Glomerular endothelial cell (primary cell): ENCODE data around the gene GRK3. TPM values are rescaled to one million over a fixed set of nuclear protein-coding genes. Genes with fewer than 3 reads are reported as not detected.
"Not testable (repeated sequence)": the region's sequence is repeated elsewhere in the genome, so short reads cannot be mapped to it uniquely, and the experiment has no call there.

Experiments used
- DNase-seq: peaks from one replicate; pipeline ENCODE4 v3.0.0-alpha.2; 2011; ENCODE audit warnings: low read depth, low spot score; ENCODE audit errors: extremely low read depth
- total RNA-seq: library from RNA; depleted of rRNA; stranded (reverse); fragments of >200 nt; gene quantifications from 2 replicates; pipeline ENCODE4 v1.2.3, GENCODE V29; 2015

Gene GRK3
- total RNA-seq = 0.53 and 0.76 TPM in 2 replicates

DNA sequence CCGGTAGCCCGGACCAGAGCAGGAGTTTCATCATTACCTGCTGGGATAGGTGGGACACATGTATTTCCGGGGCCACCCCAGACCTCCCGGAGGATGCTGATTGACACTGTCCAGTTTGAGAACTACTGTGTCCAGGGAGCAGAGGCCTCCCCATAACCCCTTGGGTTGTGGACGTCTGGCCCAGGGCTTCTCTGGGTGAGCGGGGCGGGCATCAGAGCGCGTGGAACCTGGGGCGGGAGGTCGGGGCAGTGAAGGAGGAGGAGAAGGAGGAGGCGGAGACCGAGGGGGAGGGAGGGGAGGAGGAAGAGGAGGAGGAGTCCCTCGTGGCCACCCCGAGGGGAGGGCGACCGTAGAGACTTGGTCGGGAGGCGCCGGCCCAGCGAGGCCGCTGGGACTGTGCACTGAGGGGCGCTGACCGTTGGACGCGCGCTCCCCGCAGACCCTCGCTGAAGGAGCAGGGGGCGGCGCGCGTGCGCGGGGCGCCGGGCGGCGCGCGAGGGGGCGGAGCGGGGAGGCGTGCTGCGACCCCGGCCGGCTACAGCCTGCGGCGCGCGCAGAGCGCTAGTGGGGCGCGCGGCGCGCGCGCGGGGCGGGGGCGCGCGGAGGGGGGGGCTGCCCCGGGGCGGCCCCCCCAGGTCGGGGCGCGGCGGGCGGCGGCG lies at the start of gene GRK3:
TSS of gene GRK3 (plus strand) at position 356 of the 659 bp plus-strand sequence. CDS start 366 bp downstream, outside the sequence.
- DNase-seq = no peak

DNA sequence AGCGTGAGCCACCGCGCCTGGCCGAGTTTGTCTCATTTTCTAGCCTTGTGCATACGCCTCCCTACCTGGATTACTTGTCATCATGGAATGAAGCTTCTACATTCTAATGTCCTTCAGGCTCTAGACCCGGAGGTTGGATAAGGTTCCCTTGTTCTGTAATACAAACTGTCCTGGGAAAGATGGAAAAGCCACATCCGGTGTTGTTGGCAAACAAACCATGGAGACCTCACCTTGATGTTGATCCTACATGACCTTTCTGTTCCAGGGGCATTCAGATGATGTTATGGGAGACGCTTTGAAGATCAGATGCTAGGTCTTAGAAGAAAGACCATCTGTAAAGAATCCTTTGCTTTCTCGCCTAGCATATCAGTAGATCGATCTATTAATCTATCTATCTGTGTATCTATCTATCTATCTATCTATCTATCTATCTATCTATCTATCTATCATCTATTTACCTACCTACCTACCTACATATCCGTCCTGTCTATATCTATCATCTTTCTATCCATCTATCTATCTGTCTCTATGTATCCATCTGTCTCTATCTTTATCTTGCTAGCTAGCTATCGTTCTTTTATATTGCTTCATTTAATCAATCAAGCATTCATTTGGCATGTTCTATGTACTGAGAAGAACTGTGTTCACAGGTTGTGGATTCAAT lies 46.3 kb upstream of the GRK3 start:
- DNase-seq = no peak

DNA sequence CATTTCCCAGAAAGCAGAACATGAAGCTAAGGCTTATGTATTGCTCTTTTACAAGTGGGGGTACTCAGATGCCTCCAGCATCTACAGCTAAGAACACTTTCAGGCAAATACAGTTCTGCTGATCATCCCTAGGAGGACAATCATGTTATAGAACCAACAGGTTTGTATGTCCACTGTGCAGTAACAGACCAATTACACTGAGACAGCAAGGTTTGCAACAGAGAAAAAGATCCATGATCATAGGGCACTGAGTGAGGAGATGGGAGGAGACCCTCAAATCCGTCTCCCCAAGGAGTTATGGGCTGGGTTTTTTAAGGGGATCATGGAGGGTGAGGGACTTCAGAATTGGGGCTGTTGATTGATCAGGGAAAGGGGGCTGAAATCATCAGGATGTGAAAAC lies 39.1 kb upstream of the GRK3 start:
- no peak for DNase-seq

DNA sequence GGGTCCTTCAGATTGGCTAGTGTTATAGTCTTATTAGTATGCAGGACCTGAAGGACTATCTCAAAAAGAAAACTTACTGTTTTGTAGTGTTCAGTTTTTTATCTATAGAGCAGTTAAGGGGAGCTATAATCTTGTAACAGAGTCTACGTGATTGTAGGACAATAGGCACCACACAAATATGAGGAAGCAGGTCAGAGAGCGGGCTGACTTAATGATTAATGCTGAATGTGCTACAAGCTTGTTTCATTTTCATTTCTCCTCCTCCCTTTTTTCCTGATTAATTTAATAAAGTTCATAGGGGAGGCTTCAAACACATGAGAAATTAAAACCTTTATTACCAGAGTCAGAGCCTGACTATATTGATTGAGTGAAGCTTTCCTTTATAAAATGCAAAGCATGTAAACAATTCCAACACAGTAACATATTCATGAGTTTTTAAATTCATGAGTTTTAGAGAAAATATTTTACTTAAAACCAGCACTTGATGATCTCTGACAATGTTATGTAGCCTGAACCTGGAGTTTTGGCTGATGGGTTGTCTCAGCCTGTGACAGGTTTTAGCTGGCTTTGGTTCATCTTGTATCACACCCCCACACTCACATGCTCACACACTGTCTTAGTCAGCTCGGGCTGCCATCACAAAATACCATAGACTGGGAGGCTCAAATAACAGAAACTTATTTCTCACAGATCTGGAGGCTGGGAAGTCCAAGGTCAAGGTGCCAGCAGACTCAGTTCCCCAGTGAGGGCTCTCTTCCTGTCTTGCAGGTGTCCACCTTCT lies 38.5 kb upstream of the GRK3 start:
- DNase-seq = not testable (repeated sequence)

DNA sequence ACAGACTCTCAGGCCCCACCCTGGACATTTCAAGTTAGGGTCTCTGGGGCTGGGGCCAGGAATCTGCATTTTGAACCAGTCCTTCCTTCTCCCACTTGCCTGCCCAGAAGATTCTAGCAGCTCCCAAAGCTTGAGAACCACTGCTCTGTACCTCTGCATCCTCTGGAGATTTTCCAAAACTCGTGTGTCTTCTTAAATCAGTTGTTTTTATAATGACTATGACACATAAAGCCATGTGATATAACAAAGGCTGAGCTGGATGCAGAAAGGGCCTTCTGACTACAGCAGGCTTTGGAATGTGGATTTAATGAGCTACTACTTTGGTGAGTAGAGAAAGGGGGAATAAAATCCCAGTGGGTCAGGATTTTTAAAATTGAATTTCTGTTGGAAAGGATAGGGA lies 37.5 kb upstream of the GRK3 start:
- not testable (repeated sequence) for DNase-seq

DNA sequence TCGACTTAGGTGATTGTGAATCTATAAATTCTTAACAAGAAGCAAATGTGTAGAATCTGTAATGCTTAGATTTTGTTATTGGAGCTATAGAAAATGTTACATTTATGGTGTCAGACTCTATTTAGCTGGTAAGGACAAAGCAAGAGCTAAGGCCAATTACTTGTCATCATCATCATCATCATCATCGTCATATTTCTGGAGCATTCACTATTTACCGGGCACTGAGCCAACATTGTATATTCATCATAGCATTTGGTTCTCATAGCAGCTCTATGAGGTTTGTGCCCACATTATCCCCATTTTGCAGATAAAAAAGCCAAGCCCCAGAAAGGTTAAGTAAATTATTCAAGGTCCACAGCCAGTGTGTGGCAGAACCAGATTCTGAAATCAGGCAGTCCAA lies 36.4 kb upstream of the GRK3 start:
- DNase-seq = not testable (repeated sequence)

DNA sequence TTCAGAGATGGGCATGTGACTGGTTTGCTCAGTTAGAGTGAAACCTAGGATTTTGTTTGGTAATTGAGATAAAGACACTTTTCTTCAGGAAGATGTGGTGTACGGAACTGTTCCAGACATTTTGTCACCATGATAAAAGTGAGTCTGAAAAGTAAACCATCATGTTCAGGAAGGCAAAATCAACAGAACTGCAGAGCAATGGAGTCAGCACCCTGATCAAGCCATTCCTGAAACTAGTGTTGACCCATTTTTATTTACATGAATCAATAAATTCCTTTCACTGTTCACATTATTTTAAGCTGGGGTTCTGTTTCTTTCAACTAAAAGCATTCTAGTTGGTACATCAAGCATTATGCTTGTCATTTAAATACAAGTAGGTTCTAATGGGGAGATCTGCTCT lies 35.4 kb upstream of the GRK3 start:
- not testable (repeated sequence) for DNase-seq

DNA sequence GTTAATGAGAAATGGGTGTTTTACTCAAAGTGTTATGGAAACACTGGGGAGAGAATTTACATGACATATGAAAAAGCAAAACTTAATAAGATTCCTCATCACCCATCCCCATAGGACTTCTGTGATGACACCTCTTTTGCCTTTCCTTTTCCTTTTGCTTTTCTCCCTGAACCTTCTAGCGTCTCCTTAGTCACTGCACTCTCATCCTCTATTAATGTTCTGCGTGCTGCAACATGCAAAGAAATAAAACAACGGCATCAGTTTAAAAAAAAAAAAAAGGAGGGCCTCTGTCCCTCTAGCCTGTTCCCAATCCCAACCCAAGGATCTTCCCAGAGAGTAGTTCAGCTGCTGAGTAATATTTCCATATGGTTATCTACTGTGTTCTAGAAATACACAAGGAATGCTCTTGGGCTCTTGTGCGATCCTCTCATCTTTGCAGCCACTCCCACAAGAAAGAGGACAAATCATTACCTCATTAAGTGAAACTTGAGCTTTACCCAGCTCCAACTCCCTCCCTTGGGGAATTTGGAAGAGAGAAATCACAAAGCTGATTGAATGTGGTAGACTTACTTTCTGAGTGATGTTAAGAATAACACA lies 34.8 kb upstream of the GRK3 start:
- not testable (repeated sequence) for DNase-seq

DNA sequence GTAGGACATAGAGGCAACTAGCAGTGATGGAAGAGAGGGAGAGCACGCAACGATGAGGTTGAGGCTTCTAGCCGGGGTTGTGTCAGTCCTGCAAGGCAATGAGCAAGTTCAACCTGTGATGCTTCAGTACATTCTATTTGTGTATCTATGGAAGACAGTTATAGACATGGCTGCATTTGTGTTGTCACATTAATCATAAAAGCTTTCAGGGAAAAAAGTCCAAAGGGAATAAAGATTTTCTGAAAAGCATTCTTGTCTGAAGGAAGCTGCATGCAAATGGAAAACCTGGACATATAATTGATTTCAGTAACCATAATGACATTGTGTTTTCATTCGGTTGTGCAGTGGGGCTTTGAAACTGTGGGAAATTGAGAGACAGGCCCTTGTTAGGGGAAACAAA lies 32.8 kb upstream of the GRK3 start:
- DNase-seq = not testable (repeated sequence)

DNA sequence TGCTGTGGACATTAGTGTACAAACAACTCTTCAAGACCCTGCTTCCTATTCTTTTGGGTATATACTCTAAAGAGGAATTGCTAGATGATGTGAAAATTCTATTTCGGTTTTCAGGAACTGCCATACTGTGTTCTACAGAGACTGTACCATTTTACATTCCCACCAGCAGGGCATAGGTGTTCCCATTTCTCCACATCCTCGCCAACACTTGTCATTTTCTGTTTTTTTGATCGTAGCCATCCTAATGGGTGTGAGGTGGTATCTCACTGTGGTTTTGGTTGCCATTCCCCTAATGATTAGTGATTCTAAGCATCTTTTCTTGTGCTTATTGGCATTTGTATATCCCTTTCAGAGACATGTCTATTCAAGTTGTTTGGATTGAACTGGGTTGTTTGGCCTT lies 29.8 kb upstream of the GRK3 start:
- no peak for DNase-seq

DNA sequence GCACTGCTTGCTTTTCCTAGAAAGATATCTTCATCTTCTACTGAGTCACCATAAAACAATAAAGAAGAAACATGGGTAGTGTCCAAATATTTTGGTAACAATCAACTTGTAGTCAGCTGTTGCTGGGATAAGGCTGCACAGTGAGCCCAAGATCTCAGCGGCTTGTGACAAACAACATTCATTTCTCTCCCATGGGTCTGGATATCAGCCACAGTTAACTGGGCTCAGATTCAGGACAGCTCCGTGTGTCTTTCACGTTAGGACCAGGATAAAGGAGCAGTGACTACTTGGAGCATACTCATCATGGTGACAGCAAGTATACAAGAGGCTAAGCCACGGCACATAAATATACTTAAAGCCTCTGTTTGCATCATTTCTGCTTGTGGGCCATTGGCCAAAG lies 27.9 kb upstream of the GRK3 start:
- DNase-seq = no peak

DNA sequence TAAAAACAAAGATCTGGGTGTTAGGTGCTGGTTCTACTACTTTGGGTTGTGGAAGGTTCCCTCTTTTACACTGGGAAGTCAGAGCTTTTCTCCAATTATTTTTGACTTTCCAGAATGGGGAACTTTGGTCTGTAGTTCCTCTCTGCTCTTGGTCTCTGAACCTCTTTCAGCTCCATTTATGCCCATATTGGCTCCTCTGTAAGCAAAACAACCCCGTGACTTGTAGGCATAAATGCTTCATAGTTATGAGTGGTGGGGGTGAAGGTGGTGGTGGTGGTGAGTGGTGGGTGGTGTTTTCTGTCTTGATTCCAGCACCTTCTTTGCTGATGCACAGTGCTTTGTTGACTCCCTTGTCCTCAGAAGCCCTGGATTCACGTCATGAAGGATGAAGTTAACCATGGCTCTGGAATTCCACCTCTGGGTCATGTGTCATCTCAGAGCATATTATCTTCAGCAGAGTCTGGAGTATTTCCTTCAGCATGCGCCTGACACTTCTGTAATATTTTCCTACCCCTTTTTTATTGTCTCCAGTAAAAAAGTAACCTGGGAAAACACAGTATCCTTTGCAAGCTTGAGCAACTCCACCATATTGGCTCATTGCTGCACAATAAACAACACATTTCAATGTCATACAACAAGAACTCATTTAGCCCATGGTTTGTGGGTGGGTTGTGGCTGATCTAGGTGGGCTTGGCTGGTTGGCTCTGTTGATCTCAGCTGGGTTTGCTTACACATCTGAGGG lies 24.1 kb upstream of the GRK3 start:
- no peak for DNase-seq

DNA sequence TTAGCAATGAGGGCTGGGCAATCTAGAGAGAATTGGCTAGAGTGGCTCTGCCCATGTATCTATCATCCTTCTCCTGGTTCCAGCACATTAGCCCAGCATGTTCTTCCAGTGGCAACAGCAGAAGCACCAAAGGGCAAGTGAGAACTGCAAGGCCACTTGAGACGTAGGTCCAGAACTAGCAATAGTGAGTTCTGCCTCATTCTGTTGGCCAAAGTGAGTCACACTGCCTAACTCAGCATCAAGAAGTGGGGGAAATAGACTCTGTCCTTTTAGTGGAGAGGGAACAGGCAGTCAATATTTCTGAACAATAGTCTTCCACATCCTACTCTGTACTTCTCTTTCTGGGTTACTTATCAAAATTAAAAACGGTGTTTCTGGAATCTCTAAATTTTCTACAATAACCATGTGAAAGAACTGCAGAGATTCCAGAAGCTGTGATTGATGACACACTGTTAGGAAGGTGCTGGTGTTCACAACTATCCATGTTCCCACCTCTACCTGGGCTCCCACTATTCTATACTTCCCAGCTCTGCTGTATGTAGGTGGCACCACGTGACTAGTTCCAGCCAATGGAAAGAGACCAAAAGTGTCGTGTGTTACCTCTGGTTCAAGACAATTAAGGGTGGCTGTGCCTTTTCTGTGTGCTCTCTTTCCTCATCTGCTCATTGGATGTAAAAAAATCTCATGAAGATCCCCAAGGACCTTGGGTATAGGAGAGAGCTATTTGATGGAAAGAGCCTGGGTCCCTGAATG lies 23.4 kb upstream of the GRK3 start:
- DNase-seq = no peak

DNA sequence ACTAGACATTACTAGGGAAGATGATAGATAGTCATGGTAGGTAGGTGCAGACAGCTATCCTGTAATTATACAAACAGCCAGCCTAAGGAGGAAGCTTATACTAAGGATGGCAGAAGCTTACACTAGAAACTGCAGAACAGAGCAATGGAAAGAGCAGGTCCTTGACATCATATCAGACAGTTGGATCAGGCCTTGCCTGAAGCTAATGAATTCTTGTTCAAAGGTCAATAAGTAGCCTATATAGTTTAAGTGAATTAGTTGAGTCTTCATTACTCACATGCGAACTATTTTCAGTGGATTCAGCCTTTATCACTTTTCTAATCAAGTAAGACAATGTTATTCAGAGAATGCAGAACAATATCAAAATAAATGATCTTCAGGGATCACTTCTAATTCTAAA lies 22.3 kb upstream of the GRK3 start:
- no peak for DNase-seq

DNA sequence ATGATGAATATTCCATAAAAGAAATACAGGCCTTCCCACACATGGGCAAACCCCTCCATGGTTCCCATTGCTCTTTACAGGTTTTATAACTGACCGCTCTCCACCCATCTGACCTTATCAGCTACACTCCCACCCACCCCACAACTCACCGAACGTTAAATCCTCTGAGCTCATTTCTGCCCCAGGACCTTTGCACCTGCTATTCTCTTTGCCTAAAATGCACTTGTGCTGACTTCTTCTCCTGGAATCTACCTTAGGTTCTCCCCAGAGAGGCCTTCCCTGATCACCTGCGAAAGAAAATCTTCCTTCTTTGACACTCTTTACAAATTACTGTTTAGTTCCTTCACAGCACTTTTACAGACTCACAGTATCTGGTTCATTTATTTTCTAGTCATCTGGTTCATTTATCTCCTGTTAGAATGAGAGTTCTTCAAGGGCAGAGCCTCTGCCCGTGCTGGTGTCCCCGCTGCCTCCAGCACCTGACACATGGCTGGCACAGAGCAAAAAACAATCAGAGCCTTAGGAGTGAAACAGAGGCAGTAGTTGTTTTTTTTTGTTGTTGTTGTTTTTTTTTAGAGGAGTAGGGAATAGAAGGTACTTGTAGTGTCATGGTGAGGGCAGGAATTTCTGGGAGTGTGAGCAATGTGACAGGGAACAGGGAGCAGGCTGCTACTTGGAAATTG lies 21.6 kb upstream of the GRK3 start:
- no peak for DNase-seq

DNA sequence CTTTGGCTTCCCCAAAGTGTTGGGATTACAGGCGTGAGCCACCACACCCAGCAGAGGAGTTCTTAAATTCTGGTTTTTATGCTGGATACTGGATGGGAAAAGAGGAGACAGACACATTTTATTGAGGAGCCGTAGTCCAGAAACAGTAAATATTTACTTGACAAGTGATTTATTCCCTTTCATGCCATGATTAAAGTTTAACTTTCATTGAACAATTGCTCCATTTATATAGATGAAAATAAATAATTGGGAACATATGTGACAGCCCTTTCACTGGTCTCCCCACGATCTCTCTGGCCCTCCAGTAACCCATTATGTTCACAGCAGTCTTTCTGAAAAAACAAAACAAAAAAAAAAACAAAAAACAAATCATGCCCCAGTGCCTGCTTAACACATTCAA lies 19.3 kb upstream of the GRK3 start:
- DNase-seq = no peak

DNA sequence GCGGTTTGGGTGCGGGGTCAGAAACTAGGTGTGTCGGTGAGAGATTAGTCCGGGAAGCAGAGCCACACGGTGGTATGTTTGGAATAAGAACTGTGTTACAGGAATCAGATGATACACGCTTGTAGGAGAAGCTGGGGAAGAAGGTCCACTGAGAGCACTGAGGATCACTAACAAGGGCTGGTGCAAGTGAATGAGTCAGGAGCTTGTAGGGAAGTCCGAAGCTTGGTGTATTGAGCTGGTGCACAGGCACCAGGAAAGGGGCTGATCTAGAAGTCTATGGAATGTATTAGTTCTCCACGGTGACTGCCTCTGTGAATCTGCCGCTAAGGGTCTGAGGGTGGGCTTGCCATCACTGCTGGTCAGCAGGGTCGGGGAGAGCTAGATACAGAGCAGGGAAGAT lies 18.8 kb upstream of the GRK3 start:
- no peak for DNase-seq

DNA sequence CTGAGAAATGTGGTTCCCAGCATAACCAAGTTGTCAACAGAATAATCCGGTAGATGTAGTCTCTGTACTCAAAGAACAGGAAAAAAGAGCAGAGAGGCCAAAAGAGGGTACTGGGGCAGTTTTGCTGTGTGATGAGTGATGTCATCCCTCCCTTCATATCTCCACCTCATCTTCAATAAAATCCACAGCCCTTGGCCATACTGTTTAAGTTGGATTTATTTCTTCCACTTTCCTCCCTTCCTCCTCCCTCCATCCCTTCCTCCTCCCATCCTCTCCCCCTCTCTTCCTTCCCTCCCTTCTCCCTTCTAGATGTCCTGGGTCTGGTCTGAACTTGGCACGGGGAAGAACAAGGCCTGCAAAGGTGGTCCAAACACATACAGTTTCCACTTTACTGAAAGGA lies 18.2 kb upstream of the GRK3 start:
- DNase-seq = no peak

DNA sequence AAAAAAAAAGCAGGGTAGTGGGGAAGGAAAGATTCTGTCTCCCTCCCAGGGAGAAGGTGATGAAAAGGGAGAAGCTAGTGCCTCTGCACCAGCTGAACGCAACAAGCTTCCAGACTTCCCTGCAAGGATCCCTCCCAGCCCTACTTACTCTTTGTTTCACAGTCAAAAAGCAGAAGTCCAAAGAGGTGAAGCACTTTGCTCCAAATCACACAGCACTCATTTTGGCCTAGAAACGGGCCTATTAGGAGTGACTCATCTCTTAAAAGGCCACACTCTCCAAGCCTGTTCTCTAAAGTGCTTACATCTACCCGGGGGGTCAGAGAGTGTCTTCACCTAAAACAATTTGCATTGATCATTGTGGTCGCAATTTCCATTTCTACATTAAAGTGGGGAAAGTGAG lies 17.7 kb upstream of the GRK3 start:
- DNase-seq = no peak
